SH-SY5Y (cell line): ENCODE measurements around the gene TTC28.

Source experiments
- GATA2 ChIP-seq: IDR thresholded peaks from 2 replicates; pipeline ENCODE4 v1.6.1; 2011; ENCODE audit warnings: mild to moderate bottlenecking, low read depth, low read length
- GATA3 ChIP-seq: IDR thresholded peaks from 2 replicates; pipeline ENCODE4 v1.6.1; 2011; ENCODE audit warnings: low read depth, mild to moderate bottlenecking, low read length, moderate library complexity

TTC28 gene

DNA sequence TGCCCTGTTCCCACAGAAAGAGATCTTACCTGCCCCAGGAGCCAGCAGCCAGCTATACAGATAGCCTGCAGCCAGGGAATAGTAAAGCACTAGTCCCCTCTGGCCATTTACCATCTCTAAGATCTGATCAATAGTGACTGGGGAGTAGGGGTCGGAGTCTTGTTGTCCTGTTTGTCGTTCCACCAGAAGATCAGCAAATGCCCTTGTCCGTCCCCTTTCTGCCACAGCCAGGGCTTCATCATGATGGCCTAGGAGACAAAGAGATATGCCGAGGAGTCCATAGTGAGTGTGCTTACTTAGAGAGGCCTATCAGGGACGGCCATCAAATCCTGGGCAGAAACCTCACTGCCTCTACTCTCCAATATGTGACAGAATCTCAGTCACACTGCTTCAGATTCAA, 583.5 kb downstream of the TTC28 start:
- TF ChIP-seq GATA3 (no peak), GATA2 (no peak)

DNA sequence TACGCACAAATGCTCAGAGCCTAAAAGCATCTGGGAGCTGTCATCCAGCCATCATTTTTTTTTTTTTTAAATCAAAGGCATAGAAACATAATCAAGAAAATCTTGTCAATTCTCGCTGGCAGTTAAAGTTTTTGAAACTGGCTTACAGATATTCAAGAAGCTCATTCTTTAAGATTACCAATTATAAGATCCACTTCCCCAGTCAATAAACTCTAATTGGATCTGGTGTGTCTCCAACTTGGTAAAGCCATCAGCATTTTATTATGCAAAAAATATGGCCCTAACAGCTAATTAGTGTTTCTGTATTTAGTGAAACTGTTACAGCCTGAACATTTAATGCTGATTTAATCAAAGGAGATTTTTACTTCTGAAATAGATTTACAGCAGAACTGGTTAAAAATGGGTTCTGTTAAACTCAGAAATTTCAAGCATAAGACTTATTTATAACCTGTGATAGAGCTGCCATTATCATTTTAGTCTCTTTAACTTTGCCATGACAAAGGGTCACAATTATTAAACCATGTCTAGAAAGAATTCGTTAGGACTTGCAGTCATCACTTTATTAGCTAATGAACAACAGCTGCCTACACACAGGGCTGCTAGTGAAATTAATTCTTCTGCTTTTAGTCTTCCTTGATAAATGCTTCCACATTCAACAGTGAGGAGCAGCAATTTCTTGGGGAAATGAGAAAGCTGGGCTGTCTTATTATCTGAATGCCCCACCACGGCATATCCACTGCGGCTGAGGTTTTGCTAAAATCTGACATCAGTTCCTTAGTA, 584.1 kb downstream of the TTC28 start:
- TF ChIP-seq GATA3 (no peak), GATA2 (no peak)

DNA sequence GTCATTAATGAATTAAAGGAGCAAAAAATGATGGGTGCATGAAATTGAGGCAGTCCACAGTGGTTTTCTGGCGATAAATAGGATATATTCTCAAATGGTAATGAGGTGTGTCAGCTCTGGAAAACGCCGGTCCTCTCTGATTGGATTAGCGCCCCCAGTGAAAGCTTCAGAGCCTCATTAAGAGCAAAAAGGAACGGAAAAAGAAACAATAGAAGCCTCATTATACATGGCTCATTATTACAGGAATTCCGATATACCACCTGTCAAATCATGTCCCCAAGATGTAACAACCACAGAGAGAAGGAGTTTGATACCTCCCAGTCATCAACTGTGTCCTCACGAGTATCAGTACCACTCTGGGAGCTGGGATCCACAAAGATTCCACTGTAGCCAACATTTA, 584.9 kb downstream of the TTC28 start:
- no peak for TF ChIP-seq GATA2
- TF ChIP-seq GATA3 = no peak

DNA sequence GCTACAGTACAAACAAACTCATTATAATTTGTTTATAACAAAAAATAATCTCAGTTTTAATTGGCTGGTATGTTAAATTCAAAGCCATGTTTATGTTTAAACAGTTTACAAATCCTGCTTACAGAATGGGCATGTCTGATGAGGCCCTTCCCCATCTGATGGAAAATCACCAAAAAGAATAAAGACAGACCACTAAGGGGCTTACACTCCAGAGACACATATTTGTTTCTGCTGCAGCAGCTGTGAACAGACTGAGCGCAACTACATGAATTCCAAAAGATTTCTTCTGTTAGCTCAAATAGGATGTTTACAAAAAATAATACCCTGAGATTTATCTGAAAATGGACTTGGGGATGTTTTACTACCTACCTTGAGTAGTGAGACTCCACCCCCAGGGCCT, 585.9 kb downstream of the TTC28 start:
- TF ChIP-seq GATA3 = no peak
- TF ChIP-seq GATA2 = no peak

DNA sequence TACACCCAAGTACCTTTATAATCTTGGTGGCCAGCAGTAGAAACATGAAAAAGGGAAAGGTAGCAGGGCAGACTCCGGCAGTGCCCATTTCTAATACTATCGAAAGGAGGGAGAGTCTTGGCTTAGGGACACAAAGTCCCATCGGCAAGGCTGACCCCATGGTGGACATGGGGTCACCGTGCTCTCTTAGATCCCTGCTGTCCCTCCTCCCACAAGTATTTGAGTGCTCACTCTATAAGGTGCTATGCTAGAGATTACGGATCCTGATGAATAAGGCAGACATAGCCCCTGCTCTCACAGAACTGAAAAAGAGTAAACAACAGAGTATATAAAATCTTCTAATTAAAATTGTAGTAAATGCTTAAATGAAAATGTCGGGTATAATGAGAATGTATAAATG, 588.2 kb downstream of the TTC28 start:
- no peak for TF ChIP-seq GATA2
- TF ChIP-seq GATA3 = no peak

DNA sequence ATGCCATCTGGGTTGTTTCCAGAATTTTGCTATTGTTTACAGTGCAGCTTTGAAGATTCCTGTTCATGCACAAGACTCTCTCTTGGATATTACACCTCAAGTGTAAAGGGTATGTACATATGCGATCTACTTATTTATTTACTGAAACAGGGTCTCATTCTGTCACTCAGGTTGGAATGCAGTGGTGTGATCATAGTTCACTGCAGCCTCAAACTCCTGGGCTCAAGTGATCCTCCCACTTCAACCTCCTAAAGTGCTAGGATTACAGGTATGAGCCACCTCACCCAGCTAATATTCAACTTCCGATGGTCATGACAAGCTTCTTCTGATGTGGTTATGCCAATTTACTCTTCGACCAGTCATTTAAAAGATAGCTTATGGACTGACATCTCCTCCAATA, 602.5 kb downstream of the TTC28 start:
- TF ChIP-seq GATA2 (no peak), GATA3 (no peak)

DNA sequence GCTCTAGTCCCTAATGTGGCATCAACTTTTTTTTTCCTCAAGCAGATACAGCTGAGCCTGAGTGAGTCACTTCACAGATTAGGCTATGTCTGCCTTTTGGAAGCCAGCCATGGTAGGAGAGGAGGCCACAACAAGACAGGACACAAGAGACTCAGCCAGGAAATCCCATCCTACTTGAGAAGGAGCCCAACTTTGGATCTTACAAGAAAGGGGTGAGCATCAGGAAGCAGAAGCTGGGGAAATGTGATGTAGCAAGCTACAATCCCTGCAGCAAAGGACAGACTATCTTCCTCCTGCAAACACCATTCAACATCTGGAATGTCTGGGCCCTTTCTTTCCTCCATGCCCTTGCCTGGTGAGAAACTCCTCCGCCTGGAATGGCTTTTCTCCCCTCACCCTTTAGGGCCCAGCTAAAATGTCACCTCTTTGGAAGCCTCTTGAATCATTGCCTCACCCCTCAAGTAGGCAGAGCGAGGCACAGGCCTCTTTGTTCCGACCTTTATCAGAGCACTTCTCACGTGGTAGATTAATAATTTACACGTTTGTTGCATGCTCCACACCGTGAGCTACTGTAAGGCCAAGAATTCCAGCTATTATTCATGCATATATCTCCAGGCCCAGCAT, 604.2 kb downstream of the TTC28 start:
- TF ChIP-seq GATA3 (no peak), GATA2 (no peak)

DNA sequence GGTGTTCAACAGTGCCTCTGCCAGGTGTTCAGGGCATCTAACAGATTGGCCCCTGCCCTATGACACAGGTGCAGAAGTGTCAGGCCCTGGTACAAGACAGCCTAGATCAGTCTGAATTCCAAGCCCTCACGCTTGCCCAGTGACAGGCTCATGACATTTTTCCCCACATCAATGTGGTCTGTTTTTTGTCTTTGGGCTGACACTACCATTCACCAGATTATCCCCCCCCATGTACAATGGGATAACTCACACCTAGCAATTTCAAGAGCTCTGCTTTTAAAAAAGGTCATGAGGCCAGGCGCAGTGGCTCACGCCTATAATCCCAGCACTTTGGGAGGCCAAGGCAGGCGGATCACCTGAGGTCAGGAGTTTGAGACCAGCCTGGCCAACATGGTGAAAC, 605.1 kb downstream of the TTC28 start:
- TF ChIP-seq GATA3 (no peak), GATA2 (no peak)

DNA sequence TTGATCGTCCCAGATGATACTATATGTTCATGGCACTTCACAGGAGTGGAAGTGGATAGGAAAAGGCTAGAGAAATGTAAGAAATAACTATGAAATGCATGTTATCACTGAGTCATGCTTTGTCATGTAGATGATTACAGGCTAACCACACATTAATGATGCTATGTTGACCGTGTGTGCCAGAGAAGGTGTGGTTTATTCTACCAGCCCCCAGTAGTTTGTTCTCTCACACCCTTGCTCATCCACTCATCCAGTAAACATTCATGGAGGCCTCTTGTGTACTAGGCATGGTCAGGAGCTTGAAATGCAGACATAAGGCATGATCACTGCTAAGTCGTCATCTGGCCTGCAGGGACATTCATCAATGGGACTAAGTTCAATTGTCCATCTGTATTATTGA, 607.6 kb downstream of the TTC28 start:
- TF ChIP-seq GATA2 = no peak
- TF ChIP-seq GATA3 = no peak

DNA sequence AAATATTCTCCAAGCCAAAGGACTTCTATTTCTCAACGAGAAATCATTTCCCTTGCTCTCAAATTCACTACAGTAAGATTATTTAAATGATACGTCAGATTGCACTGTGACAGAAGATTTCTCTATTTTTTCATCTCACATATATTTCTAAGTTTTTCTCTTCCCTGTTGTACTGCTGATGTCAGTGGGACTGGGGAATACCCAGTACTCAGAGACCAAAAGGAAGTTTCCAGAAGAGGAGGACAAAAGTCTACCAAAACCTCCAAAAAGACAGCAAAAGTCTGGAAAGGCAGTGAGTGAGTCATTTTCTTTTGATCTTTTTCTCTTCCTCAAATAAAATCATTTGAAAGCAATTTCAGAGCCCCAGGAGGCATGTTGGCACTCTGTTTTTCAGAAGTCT, 610.8 kb downstream of the TTC28 start:
- TF ChIP-seq GATA3 (no peak), GATA2 (no peak)

DNA sequence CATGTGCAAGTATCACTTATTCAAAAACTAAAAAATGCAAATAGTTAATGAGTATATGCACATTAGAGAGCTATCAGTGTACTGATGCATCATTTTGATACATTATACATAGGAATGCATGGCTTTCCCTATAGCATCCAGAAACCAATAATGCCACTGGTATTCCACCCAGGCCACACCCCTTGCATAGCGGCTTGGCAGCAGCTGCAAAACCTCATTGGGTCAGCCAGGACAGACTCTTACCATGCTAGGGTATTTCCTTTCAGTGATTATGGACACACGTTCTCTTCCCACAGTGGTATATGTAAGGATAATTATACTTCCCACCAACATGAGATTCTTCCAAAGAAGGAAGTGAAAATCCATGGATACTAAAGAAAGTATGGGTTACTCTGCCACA, 614.7 kb downstream of the TTC28 start:
- no peak for TF ChIP-seq GATA2
- no peak for TF ChIP-seq GATA3

DNA sequence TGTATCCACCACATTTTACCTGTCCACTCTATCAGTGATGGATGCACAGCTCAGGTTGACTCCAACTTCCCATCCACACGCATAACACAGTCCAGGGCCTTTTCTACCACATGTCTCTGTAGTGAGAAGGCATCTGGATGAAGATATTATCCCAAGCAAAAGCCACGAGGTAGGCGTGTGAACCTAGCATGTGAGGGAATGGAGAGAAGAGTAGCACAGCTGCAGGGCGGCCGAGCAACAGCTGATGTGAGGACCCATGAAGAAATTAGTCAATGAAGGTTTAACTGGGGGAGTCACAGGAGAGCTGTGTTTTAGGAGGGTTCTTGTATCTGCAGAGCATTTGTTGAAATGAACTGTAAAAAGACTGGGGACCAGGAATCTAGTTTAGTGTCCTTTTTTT, 616.0 kb downstream of the TTC28 start:
- TF ChIP-seq GATA2 (no peak), GATA3 (no peak)

DNA sequence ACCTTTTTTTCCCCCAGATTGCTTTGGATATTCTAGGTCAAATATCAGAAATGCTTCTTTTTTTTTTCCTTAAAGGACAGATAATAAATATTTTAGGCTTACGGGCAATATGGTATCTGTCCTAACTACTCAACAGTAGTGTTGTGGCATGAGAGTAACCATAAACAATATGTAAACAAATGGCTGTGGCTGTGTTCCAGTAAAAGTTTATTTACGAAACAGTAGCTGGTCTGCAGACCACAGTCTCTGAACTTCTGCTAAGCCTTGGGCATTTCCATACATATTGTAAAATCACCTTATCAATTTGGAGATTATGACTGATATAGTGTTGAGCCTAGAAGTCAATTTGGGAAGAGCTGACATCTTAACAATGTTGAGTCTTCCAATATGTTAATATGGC, 621.6 kb downstream of the TTC28 start:
- TF ChIP-seq GATA3 (no peak), GATA2 (no peak)

DNA sequence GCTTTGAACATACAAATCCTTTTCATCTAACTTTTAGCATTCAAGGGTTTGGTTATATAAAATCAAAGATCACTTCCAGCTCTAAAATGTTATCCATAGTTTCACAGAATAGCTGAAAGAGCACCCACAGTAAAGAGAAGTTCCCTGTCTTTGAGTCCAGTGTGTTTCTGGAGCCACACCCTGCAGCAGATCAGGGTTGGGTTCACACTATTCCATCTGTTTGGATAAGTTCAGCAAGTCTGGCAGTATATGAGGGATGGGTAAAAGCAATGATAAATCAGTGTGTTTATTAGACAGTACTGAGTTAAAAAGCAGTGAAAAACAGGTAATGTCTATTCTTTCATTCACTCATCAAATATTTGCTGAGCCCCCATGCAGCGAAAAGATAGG, 624.8 kb downstream of the TTC28 start:
- no peak for TF ChIP-seq GATA2
- no peak for TF ChIP-seq GATA3

DNA sequence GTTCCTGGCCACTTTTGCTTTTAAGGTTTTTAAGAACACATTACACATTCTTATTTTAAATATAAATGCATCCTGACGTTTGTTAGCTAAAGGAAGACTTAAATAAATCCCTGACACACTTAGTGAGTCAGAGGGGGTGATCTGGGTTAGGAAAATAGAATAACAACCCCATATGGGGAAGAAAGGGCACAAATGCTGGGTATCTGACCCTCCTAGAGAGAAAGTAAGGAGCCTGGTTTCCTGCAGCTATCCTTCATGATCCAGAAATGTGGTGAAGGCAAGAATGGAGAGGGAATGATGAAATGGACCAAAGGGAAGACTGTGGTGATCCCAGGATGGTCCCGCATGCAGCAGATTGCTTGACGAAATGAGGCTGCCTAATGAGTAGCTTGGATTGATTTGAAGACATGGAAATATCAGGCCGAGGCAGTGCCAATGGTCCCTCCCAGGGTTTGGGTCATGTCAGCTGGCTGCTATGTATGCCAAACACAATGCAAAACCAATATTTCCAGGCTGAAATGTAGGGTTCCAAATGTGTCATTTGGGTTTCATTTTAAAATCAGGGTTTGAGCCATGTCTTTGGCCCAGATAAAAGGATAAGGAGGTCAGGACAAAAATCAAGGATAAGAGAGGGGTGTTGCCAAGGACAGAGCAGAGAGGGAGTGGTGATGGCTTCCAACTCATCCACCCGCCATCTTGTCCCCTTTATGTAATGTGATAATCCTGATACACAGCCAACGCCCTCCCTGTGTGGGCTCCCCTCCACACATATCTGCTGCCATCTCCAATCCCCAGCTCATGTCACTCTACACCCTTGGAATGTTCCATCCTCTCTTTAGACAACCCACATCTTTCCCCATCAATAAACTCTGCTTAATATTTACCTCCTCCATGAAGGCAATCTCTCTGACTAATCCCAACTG, 625.5 kb downstream of the TTC28 start:
- TF ChIP-seq GATA2 (no peak), GATA3 (no peak)
